Thoracic aorta (tissue), 2 donors: Measurements from ENCODE around the gene GPLD1. TPM values are rescaled to one million over a fixed set of nuclear protein-coding genes. Genes with fewer than 3 reads are reported as not detected.

Experiments
- ATAC-seq: fragments of 150-250 bp; one replicate; pipeline ENCODE4 v1.8.0; 2017; ENCODE audit warnings: low read depth; ENCODE audit not compliant: insufficient number of reproducible peaks, low FRiP score
- DNase-seq: peaks from one replicate; pipeline ENCODE4 v3.0.0-alpha.2; 2020; ENCODE audit warnings: low spot score
- H3K27ac ChIP-seq, 2 donors: fragments of 200-600 bp; sonication (generic); 1 replicate in 1 of 2; 2 replicates in 1 of 2; pipeline ENCODE4 v1.5.1; 2016; ENCODE audit warnings: mild to moderate bottlenecking in 2 of 2, moderate library complexity in 2 of 2
- H3K27me3 ChIP-seq: fragments of 200-600 bp; sonication (generic); replicated peaks from 2 replicates; pipeline ENCODE4 v1.6.0; 2016; ENCODE audit warnings: mild to moderate bottlenecking; ENCODE audit not compliant: insufficient read depth
- H3K36me3 ChIP-seq: fragments of 200-600 bp; sonication (generic); one replicate; pipeline ENCODE4 v1.5.1; 2016
- H3K4me1 ChIP-seq, 2 donors: fragments of 200-600 bp; sonication (generic); 1 replicate in 1 of 2; 2 replicates in 1 of 2; pipeline versions ENCODE4 v1.5.1 to v1.6.0; 2016; ENCODE audit warnings: low read depth in 2 of 2, mild to moderate bottlenecking in 1 of 2; ENCODE audit not compliant: control insufficient read depth in 1 of 2
- H3K4me3 ChIP-seq: fragments of 200-600 bp; sonication (generic); 2 replicates; pipeline ENCODE4 v1.5.1; 2016; ENCODE audit warnings: mild to moderate bottlenecking
- H3K9me3 ChIP-seq: fragments of 200-600 bp; sonication (generic); 2 replicates; pipeline ENCODE4 v1.5.1; 2016
- CTCF ChIP-seq: fragments of 200-600 bp; sonication (generic); IDR thresholded peaks from one replicate; pipeline ENCODE4 v1.5.1; 2019; ENCODE audit warnings: antibody characterized with exemption
- total RNA-seq, 2 donors: library from RNA; depleted of rRNA; stranded (reverse); fragments of >200 nt; gene quantifications; one replicate each; pipeline versions ENCODE4 v1.1.0 to v1.2.3, GENCODE V29; 2016

Gene GPLD1
- total RNA-seq, 2 donors from 2014 or later, result 22.3 to 30.3 TPM

DNA sequence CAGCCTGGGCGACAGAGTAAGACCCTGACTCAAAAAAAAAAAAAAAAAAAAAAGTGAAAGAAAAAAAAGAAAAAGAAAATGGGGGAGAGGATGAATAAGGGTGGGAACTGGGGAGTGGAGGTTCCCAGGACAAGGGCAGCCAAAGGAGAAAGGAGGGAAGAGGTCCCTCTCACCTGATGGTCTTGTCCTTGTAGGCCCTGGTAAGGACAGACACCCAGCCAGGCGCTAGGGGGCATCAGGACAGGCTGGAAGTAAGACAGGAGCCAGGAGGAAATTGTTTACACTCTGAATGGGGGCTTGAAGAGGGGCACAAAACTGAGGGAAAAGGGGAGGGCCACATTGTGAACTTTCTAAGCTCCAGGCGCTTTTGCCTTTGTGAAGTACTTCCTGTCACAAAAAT, 3.1 kb upstream of the GPLD1 start:
- H3K36me3 ChIP-seq, result no peaks in the 10 kb centered on the region
- H3K4me1 ChIP-seq, result peaks cover 0 to 24% of the 10 kb centered on the region in 2 donors
- no peak overlapping the region for H3K27ac ChIP-seq
- H3K9me3 ChIP-seq, result no peaks in the 10 kb centered on the region
- DNase-seq (no peak), ATAC-seq (no peak)
- TF ChIP-seq CTCF, result no peak
- no peaks in the 10 kb centered on the region for H3K27me3 ChIP-seq
- H3K4me3 ChIP-seq, result no peak overlapping the region

- peaks cover 0 to 19% of the 10 kb centered on the region in 2 donors for H3K4me1 ChIP-seq
- no peak for TF ChIP-seq CTCF
- DNase-seq (no peak), ATAC-seq (no peak)
- H3K27ac ChIP-seq, result no peak overlapping the region
- H3K9me3 ChIP-seq, result no peaks in the 10 kb centered on the region
- H3K27me3 ChIP-seq, result no peaks in the 10 kb centered on the region
- H3K4me3 ChIP-seq, result no peak overlapping the region
- H3K36me3 ChIP-seq, result no peaks in the 10 kb centered on the region
Measured at GRCh38 chr6:24490948-24491347, 1.6 kb upstream of the GPLD1 start.

- ATAC-seq, result no peak
- H3K4me3 ChIP-seq, result no peak overlapping the region
- no peaks in the 10 kb centered on the region for H3K9me3 ChIP-seq
- no peak for TF ChIP-seq CTCF
- DNase-seq, result no peak
- no peak overlapping the region for H3K27ac ChIP-seq
- no peaks in the 10 kb centered on the region for H3K27me3 ChIP-seq
- peaks cover 0 to 15% of the 10 kb centered on the region in 2 donors for H3K4me1 ChIP-seq
- no peaks in the 10 kb centered on the region for H3K36me3 ChIP-seq
Measured at GRCh38 chr6:24489881-24490280, 503 bp upstream of the GPLD1 start.

DNA sequence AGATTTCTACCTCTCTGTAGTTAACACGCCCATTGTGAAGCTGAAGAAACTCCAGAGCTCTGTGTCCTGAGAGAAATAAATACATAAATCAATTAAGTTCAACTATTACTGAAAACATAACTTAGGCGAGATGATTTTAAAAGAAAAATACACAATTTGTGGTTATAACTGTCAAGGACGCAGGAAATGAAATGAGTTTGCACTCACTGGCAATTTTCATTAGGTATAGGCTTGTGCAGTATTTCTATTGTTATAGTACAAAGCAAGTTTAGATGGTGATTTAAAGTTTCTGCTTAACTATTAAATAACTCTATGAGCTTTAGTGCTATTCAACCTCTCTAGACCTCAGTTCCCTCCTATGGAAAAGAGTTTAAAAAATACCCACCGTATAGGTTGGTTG, 3.3 kb downstream of the GPLD1 start:
- DNase-seq (no peak), ATAC-seq (no peak)
- no peaks in the 10 kb centered on the region for H3K4me1 ChIP-seq
- no peaks in the 10 kb centered on the region for H3K27me3 ChIP-seq
- no peak overlapping the region for H3K27ac ChIP-seq
- H3K36me3 ChIP-seq, result no peaks in the 10 kb centered on the region
- no peak overlapping the region for H3K4me3 ChIP-seq
- no peaks in the 10 kb centered on the region for H3K9me3 ChIP-seq
- TF ChIP-seq CTCF, result no peak

DNA sequence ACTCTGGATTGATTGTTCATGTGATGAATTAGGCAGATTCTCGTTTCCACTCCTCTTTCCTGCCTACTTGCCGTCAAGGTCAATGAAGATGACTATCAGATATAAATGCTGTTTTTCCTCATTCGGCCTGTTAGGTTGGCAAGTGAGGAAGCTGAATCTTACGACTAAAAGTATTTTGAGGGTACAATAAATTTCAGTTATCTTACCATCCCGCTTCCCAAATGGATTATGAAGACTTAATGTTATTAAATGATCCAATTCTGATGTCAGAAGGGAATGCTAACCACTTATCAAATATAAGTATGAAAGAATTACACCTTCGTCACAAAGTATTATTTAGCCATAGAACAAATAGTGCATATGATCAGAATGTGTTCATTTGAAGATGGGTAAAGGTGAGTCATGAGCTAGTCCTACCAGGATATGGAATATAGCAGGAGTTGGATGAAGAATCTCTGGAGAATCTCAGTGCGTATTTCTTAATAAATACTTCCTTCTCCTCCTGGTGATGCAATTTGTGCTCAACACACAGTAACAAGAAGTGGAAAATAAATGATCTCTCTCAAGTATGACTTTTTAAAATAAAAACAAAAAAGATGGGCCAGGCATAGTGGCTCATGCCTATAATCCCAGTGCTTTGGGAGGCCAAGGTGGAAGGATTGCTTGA, 4.6 kb downstream of the GPLD1 start:
- TF ChIP-seq CTCF, result no peak
- DNase-seq (no peak), ATAC-seq (no peak)
- no peaks in the 10 kb centered on the region for H3K4me1 ChIP-seq
- no peak overlapping the region for H3K4me3 ChIP-seq
- no peak overlapping the region for H3K27ac ChIP-seq
- no peaks in the 10 kb centered on the region for H3K36me3 ChIP-seq
- H3K9me3 ChIP-seq, result no peaks in the 10 kb centered on the region
- H3K27me3 ChIP-seq, result no peaks in the 10 kb centered on the region
